Measurements from ENCODE around the gene EHD4. TPM values are rescaled to one million over a fixed set of nuclear protein-coding genes. Genes with fewer than 3 reads are reported as not detected.

EHD4 gene
- total RNA-seq = 10 to 100 TPM in 2 of 8 experiments, 1 to 10 TPM in 6; 3.6 to 45.8 (median 6.6) TPM

DNA sequence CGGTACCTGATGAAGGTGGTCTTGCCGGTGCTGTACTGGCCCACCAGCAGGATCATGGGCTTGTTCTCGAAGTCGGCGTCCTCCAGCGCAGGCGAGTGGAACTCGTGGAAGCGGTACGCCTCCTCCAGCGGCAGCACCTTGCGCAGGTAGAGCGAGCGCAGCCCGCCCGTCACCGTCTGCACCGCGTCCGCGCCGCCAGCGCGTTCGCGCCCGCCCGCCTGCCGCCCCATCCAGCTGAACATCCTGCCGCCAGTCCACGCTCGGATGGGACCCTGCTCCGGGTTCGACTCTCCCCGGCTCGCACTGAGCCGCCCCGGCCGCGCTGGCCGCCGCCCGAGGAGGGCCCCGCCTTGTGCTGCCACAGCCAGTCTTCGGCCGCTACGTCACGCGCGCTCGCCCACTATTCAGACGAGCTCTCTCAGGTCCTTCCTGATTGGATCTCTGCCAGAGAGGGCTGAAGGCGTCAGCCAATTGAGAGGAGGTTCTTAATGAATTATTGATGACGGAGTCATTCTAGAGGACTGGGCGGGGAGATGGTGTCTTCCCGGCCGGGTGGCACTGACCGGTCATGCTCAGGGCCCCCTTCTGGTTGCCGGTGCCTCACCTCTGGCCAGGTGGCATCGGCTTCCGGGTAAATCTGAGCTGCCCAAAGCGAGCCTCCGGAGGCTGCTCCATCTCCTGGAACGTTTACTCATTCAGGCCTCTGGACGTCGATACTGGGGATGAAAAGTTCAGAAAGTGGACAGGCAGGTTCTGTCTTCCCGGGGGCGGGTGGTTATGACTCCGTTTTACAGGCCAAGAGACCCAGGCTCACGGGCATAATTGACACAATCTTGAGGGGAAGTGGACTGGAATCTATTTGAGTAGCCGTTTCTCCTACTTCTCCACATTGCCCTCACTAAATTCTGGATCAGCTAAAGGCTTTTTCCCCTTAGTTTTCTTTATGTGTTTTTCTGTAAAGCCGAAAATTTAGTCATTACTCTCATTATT is at the start of gene EHD4:
EHD4 (minus strand) TSS at position 305 of the 990 bp plus-strand sequence; CDS start at position 242, 63 bp downstream.
- in situ Hi-C loops (cut with MboI; ENCODE audit: low pct_unique_long_range_greater_than_20kb in 2 of 9, low sequenced_read_pairs in 9 of 9, unreplicated experiment in 9 of 9) = no loop called here
- ATAC-seq (replicated peaks in 6 of 8) = peak; percentile 89 to 97 (median 96)
- Histone ChIP-seq H3K4me1 (replicated peaks in 1 of 2) (peaks cover 0 to 5% of the 10 kb centered on the region in 2 donors), H3K4me3 (peak within 1 kb of the TSS; percentile 81 to 98 (median 89)), H3K27ac (peak within 1 kb of the TSS; percentile 21 to 71)
- whole genome bisulfite sequencing, 10 experiments = 6 to 100% (median 19%) methylated on average over 1 to 15 of the region's 72 CpGs; no CpG with 5 or more reads in 1 of the 10 experiments

DNA sequence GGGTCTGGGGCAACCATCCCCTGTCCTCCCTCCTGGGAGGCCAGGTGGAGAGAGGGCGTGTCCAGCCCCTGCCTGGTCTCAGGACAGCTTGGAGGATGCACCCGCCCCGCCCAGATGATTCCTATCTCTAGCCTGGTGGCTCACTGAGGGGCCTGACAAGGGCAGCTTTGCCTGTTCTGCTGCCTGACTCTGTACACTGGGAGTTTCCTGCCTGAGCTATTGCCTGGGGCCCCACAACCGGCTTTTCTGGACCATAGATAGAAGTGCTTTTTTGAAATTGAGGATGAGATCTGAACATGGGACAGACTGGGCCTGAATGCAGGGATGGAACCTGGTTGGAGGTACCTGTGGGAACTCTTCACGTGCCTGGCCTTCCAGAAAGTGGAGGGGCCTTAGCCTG is 49.2 kb upstream of the EHD4 start:
- WGBS, 10 experiments = 20 to 71% (median 58%) methylated on average over 1 to 4 of the region's 5 CpGs; no CpG with 5 or more reads in 5 of the 10 experiments
- Histone ChIP-seq H3K4me3 (no peak overlapping the region), H3K27ac (no peak overlapping the region), H3K4me1 (replicated peaks in 1 of 2) (no peaks in the 10 kb centered on the region)
- in situ Hi-C loops (cut with MboI; ENCODE audit: low pct_unique_long_range_greater_than_20kb in 2 of 9, low sequenced_read_pairs in 9 of 9, unreplicated experiment in 9 of 9) = no loop called here
- ATAC-seq (replicated peaks in 6 of 8) = peak in 1 of 8 experiments; percentile 48

DNA sequence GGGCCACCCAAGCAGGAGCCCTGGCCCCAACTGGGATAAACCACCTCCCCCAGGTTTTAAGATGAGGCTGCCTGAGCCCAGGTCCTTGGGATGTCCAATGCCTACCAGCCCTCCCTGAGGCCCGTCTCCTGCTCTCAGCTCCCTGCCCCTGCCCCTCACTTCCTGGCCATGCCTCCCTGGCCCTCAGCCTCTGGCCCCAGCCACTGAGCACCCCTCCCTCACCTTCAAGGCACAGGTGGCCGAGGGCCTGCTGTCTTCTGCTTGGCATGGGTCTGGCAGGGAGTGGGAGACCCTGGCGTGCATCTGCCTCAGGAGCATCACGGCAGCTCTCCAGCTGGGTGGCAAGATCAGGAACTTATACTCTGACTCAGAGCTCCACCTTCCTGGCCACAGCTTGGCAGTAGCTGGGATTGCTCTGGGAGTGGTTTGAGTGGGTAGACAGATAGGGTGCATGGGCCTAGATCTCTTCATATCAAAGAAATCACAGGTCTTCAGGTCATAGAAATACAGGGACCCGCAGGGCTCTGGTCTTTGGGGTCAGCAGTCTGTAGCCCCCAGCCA is 48.4 kb upstream of the EHD4 start, which contains the start of gene PLA2G4E:
PLA2G4E (minus strand) TSS at position 330 of the 561 bp plus-strand sequence; CDS start at position 318, 12 bp downstream.
- 40 to 75% methylated on average over 2 to 3 of the region's 5 CpGs; no CpG with 5 or more reads in 8 of the 10 experiments for WGBS, 10 experiments
- no peak for ATAC-seq (replicated peaks in 6 of 8)
- in situ Hi-C loops (cut with MboI; ENCODE audit: low pct_unique_long_range_greater_than_20kb in 2 of 9, low sequenced_read_pairs in 9 of 9, unreplicated experiment in 9 of 9) = no loop called here

DNA sequence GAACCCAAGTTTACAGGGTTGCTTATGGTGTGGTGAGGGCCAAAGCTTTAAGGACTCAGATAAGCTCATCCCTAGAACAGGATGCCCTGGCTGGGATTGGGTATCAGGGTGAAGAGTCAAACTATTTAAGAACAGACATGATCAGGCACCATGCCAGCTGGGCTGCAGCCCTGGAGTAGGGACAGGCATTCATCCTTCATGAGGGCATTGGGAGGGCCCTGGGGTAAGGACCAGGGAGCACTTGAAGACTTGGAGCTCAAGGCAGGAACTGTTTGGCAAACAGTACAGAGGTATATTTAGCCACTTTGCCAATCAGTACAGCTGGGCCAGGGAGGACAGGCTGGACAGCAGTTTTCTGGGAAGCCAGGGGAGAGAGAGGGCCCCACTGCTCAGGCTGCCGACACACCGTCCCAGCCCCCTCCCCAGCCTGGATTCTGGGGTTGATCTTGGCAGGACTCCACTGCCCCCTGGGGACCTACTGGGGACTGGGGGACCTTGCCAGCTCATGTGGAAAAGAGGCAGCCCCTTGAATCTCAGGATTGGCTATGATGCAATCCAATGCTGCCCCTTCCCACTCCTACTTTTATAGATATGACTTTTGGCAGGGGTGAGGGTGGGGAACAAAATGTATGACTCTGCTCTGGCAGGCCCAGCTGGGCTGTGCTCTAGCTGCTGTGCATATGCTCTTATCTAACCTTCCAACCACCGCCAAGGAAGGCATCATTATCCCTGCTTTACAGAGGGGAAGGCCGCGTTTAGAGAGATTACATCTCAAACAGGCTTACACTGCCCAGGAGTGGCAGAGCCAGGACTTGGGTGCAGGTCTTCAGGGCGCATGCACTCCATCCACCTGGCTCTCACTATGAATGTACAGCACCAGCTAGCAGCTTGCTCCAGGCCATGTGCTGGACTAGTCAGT is 46.2 kb upstream of the EHD4 start:
- in situ Hi-C loops (cut with MboI; ENCODE audit: low pct_unique_long_range_greater_than_20kb in 2 of 9, low sequenced_read_pairs in 9 of 9, unreplicated experiment in 9 of 9) = no loop called here
- no peaks in the 10 kb centered on the region for H3K4me1 ChIP-seq (replicated peaks in 1 of 2)
- no peak overlapping the region for H3K27ac ChIP-seq
- no peak overlapping the region for H3K4me3 ChIP-seq
- peak in 3 of 8 experiments; percentile 24 to 76 (median 45) for ATAC-seq (replicated peaks in 6 of 8)
- 0 to 90% (median 60%) methylated on average over 1 to 4 of the region's 6 CpGs; no CpG with 5 or more reads in 4 of the 10 experiments for WGBS, 10 experiments

More for the DNA sequence above, 48.4 kb upstream of the EHD4 start, which contains the start of gene PLA2G4E:
- Histone ChIP-seq H3K4me3 (no peak within 1 kb of the TSS), H3K27ac (no peak within 1 kb of the TSS), H3K4me1 (replicated peaks in 1 of 2) (no peaks in the 10 kb centered on the region)

DNA sequence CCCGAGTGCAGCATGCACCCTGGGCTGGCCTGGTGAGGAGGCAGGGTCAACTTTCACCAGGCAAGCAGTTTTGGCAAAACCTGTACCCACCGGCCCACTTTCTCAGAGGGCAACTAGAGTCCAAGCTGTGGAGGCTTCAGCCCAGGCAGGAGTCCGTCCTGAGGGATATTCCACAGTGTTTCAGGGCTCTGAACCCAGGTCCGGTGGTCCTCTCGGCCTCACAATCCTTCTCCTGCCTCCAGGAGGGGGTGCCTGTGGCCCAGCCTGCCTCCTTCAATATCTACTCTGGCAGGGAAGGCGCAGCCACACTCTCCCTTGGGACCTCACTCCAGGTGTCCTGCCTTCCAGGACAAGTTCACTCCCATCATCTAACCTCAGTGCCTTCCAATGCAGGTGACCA is 44.6 kb upstream of the EHD4 start:
- Histone ChIP-seq H3K27ac (no peak overlapping the region), H3K4me3 (no peak overlapping the region), H3K4me1 (replicated peaks in 1 of 2) (peaks cover 0 to 6% of the 10 kb centered on the region in 2 donors)
- no peak for ATAC-seq (replicated peaks in 6 of 8)
- 11 to 92% (median 66%) methylated on average over 1 to 4 of the region's 6 CpGs; no CpG with 5 or more reads in 6 of the 10 experiments for WGBS, 10 experiments
- in situ Hi-C loops (cut with MboI; ENCODE audit: low pct_unique_long_range_greater_than_20kb in 2 of 9, low sequenced_read_pairs in 9 of 9, unreplicated experiment in 9 of 9) = no loop called here

DNA sequence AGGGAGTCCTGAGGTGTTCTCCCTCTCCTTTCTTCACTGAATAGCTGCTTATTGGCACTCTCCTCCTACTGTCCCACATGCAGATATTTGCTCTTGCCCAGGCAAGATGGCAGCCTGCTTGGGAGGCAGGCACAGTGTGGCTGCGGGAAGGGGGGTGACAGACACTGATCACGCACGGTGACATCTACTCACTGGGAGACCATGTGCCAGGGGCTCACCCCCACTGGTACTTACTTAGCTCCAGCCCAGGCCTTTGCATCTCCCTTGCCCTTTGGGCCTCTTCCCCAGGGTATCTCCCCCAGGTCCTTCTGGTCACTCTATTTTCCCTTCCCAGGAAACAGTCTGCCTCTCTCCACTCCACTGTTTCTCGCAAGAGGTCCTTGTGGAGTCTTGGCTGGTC is 42.0 kb upstream of the EHD4 start:
- 94 to 100% (median 99%) methylated on average over 1 to 4 of the region's 4 CpGs; no CpG with 5 or more reads in 6 of the 10 experiments for WGBS, 10 experiments
- Histone ChIP-seq H3K27ac (no peak overlapping the region), H3K4me3 (no peak overlapping the region), H3K4me1 (replicated peaks in 1 of 2) (peaks cover 0 to 6% of the 10 kb centered on the region in 2 donors)
- ATAC-seq (replicated peaks in 6 of 8) = no peak
- in situ Hi-C loops (cut with MboI; ENCODE audit: low pct_unique_long_range_greater_than_20kb in 2 of 9, low sequenced_read_pairs in 9 of 9, unreplicated experiment in 9 of 9) = no loop called here

DNA sequence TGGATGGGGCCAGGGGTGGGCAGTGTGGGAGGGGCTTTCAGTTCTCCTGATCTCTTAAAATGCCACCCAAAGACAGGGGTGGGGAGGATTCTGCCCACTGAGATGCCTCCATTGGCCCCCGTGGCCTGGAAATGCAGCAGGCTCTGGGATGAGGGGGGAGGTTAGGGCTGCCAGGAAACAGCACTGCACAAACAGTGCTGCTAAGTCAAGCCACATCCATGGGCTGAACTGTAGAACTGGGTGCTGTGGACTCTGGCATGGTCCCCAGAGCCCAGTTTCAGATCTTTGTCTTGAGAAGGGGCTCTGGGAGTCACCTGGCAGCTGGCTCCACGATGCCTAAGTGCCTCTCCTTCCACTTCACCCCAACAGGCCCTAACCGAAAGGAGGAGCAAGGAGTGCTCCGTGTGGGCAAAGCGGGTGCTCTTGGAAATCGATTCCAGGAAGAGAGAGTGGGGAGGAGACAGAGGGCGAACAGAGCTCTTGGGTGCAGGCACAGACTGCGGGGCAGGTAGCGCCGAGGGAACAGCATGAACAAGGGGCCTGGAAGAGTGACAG is 40.6 kb upstream of the EHD4 start:
- in situ Hi-C loops (cut with MboI; ENCODE audit: low pct_unique_long_range_greater_than_20kb in 2 of 9, low sequenced_read_pairs in 9 of 9, unreplicated experiment in 9 of 9) = no loop called here
- 17 to 100% (median 86%) methylated on average over 1 to 3 of the region's 10 CpGs; no CpG with 5 or more reads in 3 of the 10 experiments for WGBS, 10 experiments
- Histone ChIP-seq H3K4me1 (replicated peaks in 1 of 2) (peaks cover 0 to 6% of the 10 kb centered on the region in 2 donors), H3K27ac (no peak overlapping the region), H3K4me3 (no peak overlapping the region)
- peak in 1 of 8 experiments; percentile 83 for ATAC-seq (replicated peaks in 6 of 8)

DNA sequence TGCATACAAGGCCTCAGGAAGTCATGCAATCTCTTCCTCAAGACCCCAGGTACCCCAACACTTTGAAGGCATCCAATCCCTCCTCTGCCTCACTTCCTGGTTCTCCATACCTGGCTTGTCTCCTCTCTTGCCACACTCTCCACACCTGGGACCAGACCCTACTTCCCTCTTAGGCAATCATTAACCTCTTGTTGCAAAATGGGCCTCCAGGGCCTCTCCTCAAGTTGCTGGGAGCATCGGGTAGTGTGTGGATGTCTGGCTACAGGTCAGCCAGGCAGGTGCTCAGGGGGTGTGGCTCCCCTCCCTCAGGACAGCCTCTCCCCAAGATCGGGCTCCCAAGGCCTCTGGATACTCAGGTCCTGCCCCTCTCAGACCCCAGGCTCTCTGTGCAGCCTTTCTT is 39.9 kb upstream of the EHD4 start:
- H3K4me3 ChIP-seq = no peak overlapping the region
- H3K4me1 ChIP-seq (replicated peaks in 1 of 2) = peaks cover 0 to 6% of the 10 kb centered on the region in 2 donors
- H3K27ac ChIP-seq = no peak overlapping the region
- in situ Hi-C loops (cut with MboI; ENCODE audit: low pct_unique_long_range_greater_than_20kb in 2 of 9, low sequenced_read_pairs in 9 of 9, unreplicated experiment in 9 of 9) = no loop called here
- no peak for ATAC-seq (replicated peaks in 6 of 8)
- 40 to 100% (median 73%) methylated on average over 1 of the region's 2 CpGs; no CpG with 5 or more reads in 6 of the 10 experiments for WGBS, 10 experiments

DNA sequence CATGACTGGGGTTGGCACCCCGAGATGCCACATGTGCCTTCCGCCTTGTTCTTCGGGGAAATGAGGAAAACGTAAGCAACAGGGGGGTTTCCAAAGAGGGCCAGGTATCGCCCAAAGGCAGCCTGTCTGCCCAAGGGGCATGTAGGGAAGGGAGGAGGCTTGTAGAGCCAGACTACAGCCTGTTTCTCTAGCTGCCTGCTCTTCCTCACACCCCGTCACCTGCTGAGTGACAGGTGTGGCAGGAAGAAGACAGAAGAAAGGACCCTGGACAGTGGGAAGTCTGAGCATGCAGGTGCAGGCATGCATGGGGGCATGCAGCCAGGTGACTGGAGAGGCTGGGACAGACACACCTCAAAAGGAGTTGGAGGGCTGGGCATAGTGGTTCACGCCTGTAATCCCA is 38.7 kb upstream of the EHD4 start:
- no peak overlapping the region for H3K27ac ChIP-seq
- no peak for ATAC-seq (replicated peaks in 6 of 8)
- peaks cover 0 to 6% of the 10 kb centered on the region in 2 donors for H3K4me1 ChIP-seq (replicated peaks in 1 of 2)
- in situ Hi-C loops (cut with MboI; ENCODE audit: low pct_unique_long_range_greater_than_20kb in 2 of 9, low sequenced_read_pairs in 9 of 9, unreplicated experiment in 9 of 9) = no loop called here
- 56 to 100% (median 60%) methylated on average over 1 to 3 of the region's 7 CpGs; no CpG with 5 or more reads in 6 of the 10 experiments for WGBS, 10 experiments
- H3K4me3 ChIP-seq = no peak overlapping the region

DNA sequence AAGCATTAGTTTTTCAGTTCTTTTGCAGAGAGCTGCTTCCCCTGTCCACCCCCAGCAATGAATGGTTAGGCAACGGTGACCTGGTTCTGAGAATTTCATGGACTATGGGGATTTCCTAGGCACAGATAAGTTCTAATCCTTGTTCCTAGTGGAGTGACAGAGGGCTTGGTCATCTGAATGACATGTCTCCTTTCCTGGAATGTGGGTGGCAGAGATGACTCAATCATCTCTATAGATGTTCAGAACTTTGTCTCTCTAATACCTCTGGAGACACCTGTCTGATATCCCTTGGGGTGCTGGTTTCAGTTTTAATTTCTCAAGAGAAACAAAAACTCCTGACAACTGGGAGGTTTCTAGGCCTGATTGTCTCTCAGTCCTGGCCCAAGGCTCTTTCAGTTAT is 38.1 kb upstream of the EHD4 start:
- WGBS, 10 experiments = 38 to 75% (median 41%) methylated on average over 1 of the region's 1 CpG; no CpG with 5 or more reads in 6 of the 10 experiments
- no peak for ATAC-seq (replicated peaks in 6 of 8)
- in situ Hi-C loops (cut with MboI; ENCODE audit: low pct_unique_long_range_greater_than_20kb in 2 of 9, low sequenced_read_pairs in 9 of 9, unreplicated experiment in 9 of 9) = no loop called here
- H3K4me1 ChIP-seq (replicated peaks in 1 of 2) = peaks cover 0 to 6% of the 10 kb centered on the region in 2 donors
- H3K27ac ChIP-seq = no peak overlapping the region
- H3K4me3 ChIP-seq = no peak overlapping the region

DNA sequence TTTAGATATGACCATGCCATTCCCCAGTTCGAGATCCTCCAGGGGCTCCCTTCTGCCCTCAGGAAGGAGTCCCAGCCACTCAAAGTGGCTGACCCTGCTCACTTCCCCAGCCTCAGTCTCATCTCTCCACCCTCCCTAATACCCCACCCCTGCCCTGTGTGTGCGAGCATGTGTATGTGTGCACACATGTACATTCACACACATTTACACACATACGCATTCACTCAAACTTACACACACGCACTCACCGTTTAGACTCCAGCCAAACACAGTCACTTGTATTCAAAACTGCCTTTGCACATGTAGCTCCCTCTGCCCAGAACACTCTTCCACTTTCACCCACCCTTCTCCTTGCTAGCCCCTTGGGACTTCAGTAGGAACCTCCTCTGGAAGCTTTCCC is 37.1 kb upstream of the EHD4 start:
- peaks cover 0 to 6% of the 10 kb centered on the region in 2 donors for H3K4me1 ChIP-seq (replicated peaks in 1 of 2)
- WGBS, 10 experiments = 65 to 100% (median 92%) methylated on average over 1 to 4 of the region's 5 CpGs; no CpG with 5 or more reads in 5 of the 10 experiments
- in situ Hi-C loops (cut with MboI; ENCODE audit: low pct_unique_long_range_greater_than_20kb in 2 of 9, low sequenced_read_pairs in 9 of 9, unreplicated experiment in 9 of 9) = no loop called here

DNA sequence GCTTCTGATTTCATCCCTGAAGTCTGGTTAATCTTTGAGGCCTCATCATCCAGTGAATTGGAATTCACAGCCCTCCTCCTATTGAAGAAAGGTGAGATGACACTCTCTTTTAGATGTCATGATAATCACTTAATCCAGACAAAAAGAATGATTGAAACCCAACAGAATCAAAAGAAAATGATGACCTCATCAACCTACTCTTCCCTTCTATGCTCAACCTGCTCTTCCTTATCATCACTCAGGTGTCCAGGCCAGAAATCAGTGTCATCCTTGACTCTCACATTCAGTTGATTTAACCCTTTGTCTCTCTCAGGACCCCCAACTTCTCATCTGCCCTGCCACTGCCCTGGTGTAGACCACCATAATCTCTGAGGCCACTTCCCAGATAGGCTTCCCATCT is 36.7 kb upstream of the EHD4 start:
- no peak for ATAC-seq (replicated peaks in 6 of 8)
- Histone ChIP-seq H3K4me1 (replicated peaks in 1 of 2) (peaks cover 0 to 6% of the 10 kb centered on the region in 2 donors), H3K27ac (no peak overlapping the region), H3K4me3 (no peak overlapping the region)
- in situ Hi-C loops (cut with MboI; ENCODE audit: low pct_unique_long_range_greater_than_20kb in 2 of 9, low sequenced_read_pairs in 9 of 9, unreplicated experiment in 9 of 9) = no loop called here

More for the DNA sequence above, 37.1 kb upstream of the EHD4 start:
- Histone ChIP-seq H3K27ac (no peak overlapping the region), H3K4me3 (no peak overlapping the region)
- ATAC-seq (replicated peaks in 6 of 8) = no peak

Measured in motor neuron (in vitro differentiated cells).